Panc1 (cell line): ENCODE results near the gene CRYBG1. TPM values are rescaled to one million over a fixed set of nuclear protein-coding genes. Genes with fewer than 3 reads are reported as not detected.
A peak's percentile ranks its signal among the peaks of the same experiment; 100 is the strongest.

ENCODE experiments used
- ATAC-seq: fragments of 200-7000 bp; cut with Tn5 transposase; 2 replicates; pipeline ENCODE4 v1.9.1; 2020; ENCODE audit warnings: mild to moderate bottlenecking, moderate library complexity
- BruUV-seq: library from RNA; stranded (reverse); fragments of 400-500 nt; replicated peaks from 2 replicates; lab custom pipeline; 2021; lab: Mats Ljungman, UMichigan
- CTCF ChIA-PET: fragments of 300-600 bp; sonication (Branson Sonifier 250); formaldehyde crosslinking; loops from one replicate; lab custom pipeline; 2022; ENCODE audit warnings: antibody characterized with exemption; lab: Charles Lee
- POLR2A ChIA-PET: fragments of 300-600 bp; sonication (Branson Sonifier 250); formaldehyde crosslinking; loops from one replicate; lab custom pipeline; 2022; ENCODE audit warnings: antibody characterized with exemption; lab: Charles Lee
- DNase-seq: peaks from one replicate; pipeline ENCODE4 v3.0.0-alpha.2; 2010; ENCODE audit warnings: low read depth, low spot score
- H3K27ac ChIP-seq: 2 replicates; pipeline ENCODE4 v1.5.1; 2011; ENCODE audit warnings: mild to moderate bottlenecking, low read length, inconsistent platforms
- H3K27me3 ChIP-seq: fragments of 200-500 bp; sonication (Bioruptor generic); 2 replicates; pipeline ENCODE4 v1.6.0; 2014; ENCODE audit warnings: low read length, inconsistent platforms; ENCODE audit not compliant: control insufficient read depth, insufficient read depth
- H3K36me3 ChIP-seq: fragments of 200-500 bp; sonication (Bioruptor generic); 2 replicates; pipeline ENCODE4 v1.5.1; 2014; ENCODE audit warnings: inconsistent platforms, mild to moderate bottlenecking, low read length, moderate library complexity; ENCODE audit not compliant: control insufficient read depth, insufficient read depth
- H3K4me1 ChIP-seq: 2 replicates; pipeline ENCODE4 v1.5.1; 2011; ENCODE audit warnings: inconsistent platforms, mild to moderate bottlenecking, low read length, moderate library complexity; ENCODE audit not compliant: control insufficient read depth, insufficient read depth
- H3K4me3 ChIP-seq, 2 experiments: 2 replicates each; pipeline ENCODE4 v1.5.1; 2011 to 2012; ENCODE audit warnings: low read depth in 2 of 2, low read length in 2 of 2, mild to moderate bottlenecking in 2 of 2, inconsistent platforms in 1 of 2, moderate library complexity in 1 of 2
- H3K9me3 ChIP-seq: fragments of 200-500 bp; sonication (Bioruptor generic); 2 replicates; pipeline ENCODE4 v1.5.1; 2014; ENCODE audit warnings: low read depth, mild to moderate bottlenecking, inconsistent platforms, low read length, moderate library complexity; ENCODE audit not compliant: control insufficient read depth, insufficient read depth
- POLR2AphosphoS5 ChIP-seq: IDR thresholded peaks from 2 replicates; pipeline ENCODE4 v1.6.1; 2012; ENCODE audit warnings: mild to moderate bottlenecking, low read depth, low read length, moderate library complexity
- SIN3A ChIP-seq: IDR thresholded peaks from 2 replicates; pipeline ENCODE4 v1.6.1; 2012; ENCODE audit warnings: low read depth, mild to moderate bottlenecking, low read length, moderate library complexity, borderline replicate concordance; ENCODE audit not compliant: insufficient read depth
- TCF7L2 ChIP-seq: IDR thresholded peaks from 2 replicates; pipeline ENCODE4 v1.6.1; 2011; ENCODE audit warnings: mild to moderate bottlenecking, low read depth, low read length, inconsistent platforms
- in situ Hi-C: cut with HindIII; loops from 2 replicates; pipeline ENCODE4 v1.10.0; 2016; ENCODE audit warnings: low sequenced_read_pairs, low pct_unique_long_range_greater_than_20kb
- intact Hi-C: fragments of 100-400 bp; cut with micrococcal nuclease; formaldehyde crosslinking; loops from one replicate; pipeline ENCODE4 v1.10.0; 2022; ENCODE audit not compliant: unreplicated experiment
- total RNA-seq: library from RNA; stranded (reverse); gene quantifications from one replicate; pipeline ENCODE4 v1.2.1, GENCODE V29; 2021; ENCODE audit not compliant: unreplicated experiment
- TF ChIP-seq, protein P1 (sequence below): fragments of 450-650 bp; IDR thresholded peaks from 2 replicates; pipeline ENCODE4 v1.5.1; 2017; ENCODE audit warnings: mild to moderate bottlenecking
- TF ChIP-seq, protein P2 (sequence below), 2 experiments: IDR thresholded peaks; 2 replicates each; pipeline ENCODE4 v1.6.1; 2011 to 2012; ENCODE audit warnings: low read depth in 2 of 2, control low read depth in 1 of 2, low read length in 1 of 2, mild to moderate bottlenecking in 1 of 2, moderate library complexity in 1 of 2; ENCODE audit not compliant: insufficient read depth in 1 of 2

The CRYBG1 gene
- total RNA-seq, 1 experiment from 2014 or later, result 32.3 TPM

DNA sequence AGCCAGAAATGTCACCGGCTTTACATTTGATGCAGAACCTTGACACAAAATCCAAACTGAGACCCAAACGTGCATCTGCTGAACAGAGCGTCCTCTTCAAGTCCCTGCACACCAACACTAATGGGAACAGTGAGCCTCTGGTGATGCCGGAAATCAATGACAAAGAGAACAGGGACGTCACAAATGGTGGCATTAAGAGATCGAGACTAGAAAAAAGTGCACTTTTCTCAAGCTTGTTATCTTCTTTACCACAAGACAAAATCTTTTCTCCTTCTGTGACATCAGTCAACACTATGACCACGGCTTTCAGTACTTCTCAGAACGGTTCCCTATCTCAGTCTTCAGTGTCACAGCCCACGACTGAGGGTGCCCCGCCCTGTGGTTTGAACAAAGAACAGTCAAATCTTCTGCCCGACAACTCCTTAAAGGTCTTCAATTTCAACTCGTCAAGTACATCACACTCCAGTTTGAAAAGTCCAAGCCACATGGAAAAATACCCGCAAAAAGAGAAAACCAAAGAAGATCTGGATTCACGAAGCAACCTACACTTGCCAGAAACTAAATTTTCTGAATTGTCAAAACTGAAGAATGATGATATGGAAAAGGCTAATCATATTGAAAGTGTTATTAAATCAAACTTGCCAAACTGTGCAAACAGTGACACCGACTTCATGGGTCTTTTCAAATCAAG lies 160.3 kb downstream of the CRYBG1 start:
- ChIA-PET CTCF (no interaction called here), POLR2A (no interaction called here)
- ATAC-seq (no peak), DNase-seq (no peak)
- TSS peak; percentile 37 for BruUV-seq
- H3K36me3 ChIP-seq, result peaks cover 2% of the 10 kb centered on the region; the same call in 1 of the 2 replicates
- in situ Hi-C loops, result no loop called here
- no peaks in the 10 kb centered on the region for H3K9me3 ChIP-seq
- peak overlapping the region in 1 of 2 experiments; percentile 9; a peak in 2 of 4 replicates for H3K4me3 ChIP-seq
- TF ChIP-seq, protein P1, sequence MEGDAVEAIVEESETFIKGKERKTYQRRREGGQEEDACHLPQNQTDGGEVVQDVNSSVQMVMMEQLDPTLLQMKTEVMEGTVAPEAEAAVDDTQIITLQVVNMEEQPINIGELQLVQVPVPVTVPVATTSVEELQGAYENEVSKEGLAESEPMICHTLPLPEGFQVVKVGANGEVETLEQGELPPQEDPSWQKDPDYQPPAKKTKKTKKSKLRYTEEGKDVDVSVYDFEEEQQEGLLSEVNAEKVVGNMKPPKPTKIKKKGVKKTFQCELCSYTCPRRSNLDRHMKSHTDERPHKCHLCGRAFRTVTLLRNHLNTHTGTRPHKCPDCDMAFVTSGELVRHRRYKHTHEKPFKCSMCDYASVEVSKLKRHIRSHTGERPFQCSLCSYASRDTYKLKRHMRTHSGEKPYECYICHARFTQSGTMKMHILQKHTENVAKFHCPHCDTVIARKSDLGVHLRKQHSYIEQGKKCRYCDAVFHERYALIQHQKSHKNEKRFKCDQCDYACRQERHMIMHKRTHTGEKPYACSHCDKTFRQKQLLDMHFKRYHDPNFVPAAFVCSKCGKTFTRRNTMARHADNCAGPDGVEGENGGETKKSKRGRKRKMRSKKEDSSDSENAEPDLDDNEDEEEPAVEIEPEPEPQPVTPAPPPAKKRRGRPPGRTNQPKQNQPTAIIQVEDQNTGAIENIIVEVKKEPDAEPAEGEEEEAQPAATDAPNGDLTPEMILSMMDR, result no peak
- TF ChIP-seq, protein P2, sequence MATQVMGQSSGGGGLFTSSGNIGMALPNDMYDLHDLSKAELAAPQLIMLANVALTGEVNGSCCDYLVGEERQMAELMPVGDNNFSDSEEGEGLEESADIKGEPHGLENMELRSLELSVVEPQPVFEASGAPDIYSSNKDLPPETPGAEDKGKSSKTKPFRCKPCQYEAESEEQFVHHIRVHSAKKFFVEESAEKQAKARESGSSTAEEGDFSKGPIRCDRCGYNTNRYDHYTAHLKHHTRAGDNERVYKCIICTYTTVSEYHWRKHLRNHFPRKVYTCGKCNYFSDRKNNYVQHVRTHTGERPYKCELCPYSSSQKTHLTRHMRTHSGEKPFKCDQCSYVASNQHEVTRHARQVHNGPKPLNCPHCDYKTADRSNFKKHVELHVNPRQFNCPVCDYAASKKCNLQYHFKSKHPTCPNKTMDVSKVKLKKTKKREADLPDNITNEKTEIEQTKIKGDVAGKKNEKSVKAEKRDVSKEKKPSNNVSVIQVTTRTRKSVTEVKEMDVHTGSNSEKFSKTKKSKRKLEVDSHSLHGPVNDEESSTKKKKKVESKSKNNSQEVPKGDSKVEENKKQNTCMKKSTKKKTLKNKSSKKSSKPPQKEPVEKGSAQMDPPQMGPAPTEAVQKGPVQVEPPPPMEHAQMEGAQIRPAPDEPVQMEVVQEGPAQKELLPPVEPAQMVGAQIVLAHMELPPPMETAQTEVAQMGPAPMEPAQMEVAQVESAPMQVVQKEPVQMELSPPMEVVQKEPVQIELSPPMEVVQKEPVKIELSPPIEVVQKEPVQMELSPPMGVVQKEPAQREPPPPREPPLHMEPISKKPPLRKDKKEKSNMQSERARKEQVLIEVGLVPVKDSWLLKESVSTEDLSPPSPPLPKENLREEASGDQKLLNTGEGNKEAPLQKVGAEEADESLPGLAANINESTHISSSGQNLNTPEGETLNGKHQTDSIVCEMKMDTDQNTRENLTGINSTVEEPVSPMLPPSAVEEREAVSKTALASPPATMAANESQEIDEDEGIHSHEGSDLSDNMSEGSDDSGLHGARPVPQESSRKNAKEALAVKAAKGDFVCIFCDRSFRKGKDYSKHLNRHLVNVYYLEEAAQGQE (IDR thresholded peaks at IDR 0.05; ENCODE audit: insufficient read depth in 1 of 2, low read depth in 2 of 2, low read length in 1 of 2), result no peak
- no peak for TF ChIP-seq TCF7L2
- no peak for TF ChIP-seq POLR2AphosphoS5
- no peak for TF ChIP-seq SIN3A
- intact Hi-C loops, result no loop called here
- peak overlapping the region; percentile 96 for H3K27ac ChIP-seq
- no peaks in the 10 kb centered on the region for H3K27me3 ChIP-seq
- H3K4me1 ChIP-seq, result peaks cover 70% of the 10 kb centered on the region

DNA sequence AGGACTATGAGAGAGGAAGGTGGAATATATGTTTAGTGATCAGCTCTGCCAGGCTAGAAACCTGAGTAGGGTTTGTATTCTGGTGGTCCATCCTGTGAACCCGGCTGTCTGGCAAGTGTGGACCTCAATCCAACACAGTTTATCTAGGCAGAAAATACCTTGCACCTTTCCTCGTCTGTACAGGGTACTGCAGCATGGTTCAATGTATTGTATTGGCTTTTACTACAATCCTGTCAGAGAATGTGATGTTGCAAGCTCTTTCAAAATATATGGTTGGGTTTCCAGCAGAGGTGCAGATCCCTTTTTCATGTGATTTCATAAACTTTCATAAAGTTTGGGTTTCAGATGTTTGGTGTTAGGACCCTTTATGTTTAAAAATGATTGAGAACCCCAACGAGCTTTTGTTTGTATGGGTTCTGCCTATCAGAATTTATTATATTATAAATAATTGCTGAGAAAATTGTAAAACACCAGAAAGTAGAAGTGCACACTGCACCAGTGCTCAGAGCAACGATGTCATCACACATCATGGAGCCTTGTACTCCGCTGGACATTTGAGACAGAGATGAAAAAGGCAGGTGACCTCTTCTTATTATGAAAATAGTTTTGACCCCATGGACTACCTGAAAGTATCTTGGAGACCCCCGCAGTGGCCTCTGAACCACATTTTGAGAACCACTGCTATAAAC lies 162.2 kb downstream of the CRYBG1 start:
- in situ Hi-C loops, result no loop called here
- TF ChIP-seq POLR2AphosphoS5, result no peak
- TF ChIP-seq, protein P1, result no peak
- no peak for TF ChIP-seq SIN3A
- no peak for TF ChIP-seq TCF7L2
- TF ChIP-seq, protein P2 (IDR thresholded peaks at IDR 0.05; ENCODE audit: insufficient read depth in 1 of 2, low read depth in 2 of 2, low read length in 1 of 2), result no peak
- DNase-seq, result no peak
- BruUV-seq, result no TSS peak
- intact Hi-C loops, result no loop called here
- ChIA-PET POLR2A (interaction anchor here (1.9 kb wide), 1 partner anchor 10 kb away, joined by 8 read pairs; no protein-coding TSS in a partner anchor), CTCF (no interaction called here)
- Histone ChIP-seq H3K27me3 (no peaks in the 10 kb centered on the region), H3K4me1 (peaks cover 72% of the 10 kb centered on the region), H3K27ac (peak overlapping the region; percentile 93), H3K36me3 (peaks cover 5% of the 10 kb centered on the region; the same call in 1 of the 2 replicates), H3K9me3 (no peaks in the 10 kb centered on the region), H3K4me3 (0 out of 4 replicates have a peak overlapping the region, but pooled peaks have one; percentile 1 to 2)
- ATAC-seq, result no peak
